HepG2 (cell line): ENCODE data around the gene CABP4. TPM values are rescaled to one million over a fixed set of nuclear protein-coding genes. Genes with fewer than 3 reads are reported as not detected.

Experiments used
- DPF2 ChIP-seq: sonication (generic); formaldehyde crosslinking; IDR thresholded peaks from 2 replicates; pipeline ENCODE4 v1.4.0; 2020; ENCODE audit warnings: mild to moderate bottlenecking, low read depth, missing genetic modification reagents, borderline replicate concordance
- EED ChIP-seq: sonication (generic); formaldehyde crosslinking; IDR thresholded peaks from 2 replicates; pipeline ENCODE4 v1.5.0; 2020; ENCODE audit warnings: mild to moderate bottlenecking, missing genetic modification reagents
- HNRNPLL ChIP-seq: fragments of 200-400 bp; formaldehyde crosslinking; IDR thresholded peaks from 2 replicates; pipeline ENCODE4 v1.6.1; 2017; ENCODE audit warnings: mild to moderate bottlenecking, low read depth, low read length; ENCODE audit not compliant: poor library complexity, severe bottlenecking
- IKZF4 ChIP-seq: sonication (generic); formaldehyde crosslinking; IDR thresholded peaks from 2 replicates; pipeline ENCODE4 v1.5.1; 2020; ENCODE audit warnings: borderline replicate concordance, mild to moderate bottlenecking, low read depth, missing genetic modification reagents; ENCODE audit errors: not compliant biosample characterization
- POLR2G ChIP-seq: fragments of 200-400 bp; formaldehyde crosslinking; IDR thresholded peaks from 2 replicates; pipeline ENCODE4 v1.6.1; 2018; ENCODE audit warnings: mild to moderate bottlenecking, low read depth, low read length, moderate library complexity
- TBX2 ChIP-seq: sonication (generic); formaldehyde crosslinking; IDR thresholded peaks from 2 replicates; pipeline ENCODE4 v1.5.0; 2020; ENCODE audit warnings: missing genetic modification reagents, mild to moderate bottlenecking, borderline replicate concordance
- ZBTB7A ChIP-seq: sonication (generic); formaldehyde crosslinking; IDR thresholded peaks from 2 replicates; pipeline ENCODE4 v1.8.0; 2022; ENCODE audit warnings: mild to moderate bottlenecking, missing genetic modification reagents
- ZNF557 ChIP-seq: sonication (generic); formaldehyde crosslinking; IDR thresholded peaks from 2 replicates; pipeline ENCODE4 v1.4.0; 2020; ENCODE audit warnings: missing genetic modification reagents
- ZNF577 ChIP-seq: sonication (generic); formaldehyde crosslinking; IDR thresholded peaks from 2 replicates; pipeline ENCODE4 v1.4.0; 2020; ENCODE audit warnings: mild to moderate bottlenecking, low read depth, missing genetic modification reagents, borderline replicate concordance
- ZNF607 ChIP-seq: sonication (generic); formaldehyde crosslinking; IDR thresholded peaks from 2 replicates; pipeline ENCODE4 v1.5.1; 2020; ENCODE audit warnings: missing genetic modification reagents, mild to moderate bottlenecking, borderline replicate concordance
- ZNF720 ChIP-seq: sonication (generic); formaldehyde crosslinking; IDR thresholded peaks from 2 replicates; pipeline ENCODE4 v1.4.0; 2020; ENCODE audit warnings: missing genetic modification reagents
- ZNF761 ChIP-seq: sonication (generic); formaldehyde crosslinking; conservative IDR thresholded peaks from 2 replicates; pipeline ENCODE4 v1.4.0; 2020; ENCODE audit warnings: mild to moderate bottlenecking, missing genetic modification reagents
- polyA plus RNA-seq, 8 experiments: library from polyadenylated mRNA; depleted of rRNA in 3 of 8; stranded (reverse) in 7 of 8; unstranded in 1 of 8; fragments of >200 nt; fragmentation: Illumina TruSeq in 4 of 8; extraction: Trizol in 4 of 8; gene quantifications; 2 replicates each; pipeline versions ENCODE4 v1.2.1 to v1.2.3, GENCODE V29; 2011 to 2016; ENCODE audit warnings: low read depth in 4 of 8, missing spikeins in 1 of 8, mixed read lengths in 1 of 8; ENCODE audit not compliant: insufficient read depth in 1 of 8
- total RNA-seq, 5 experiments: library from RNA; depleted of rRNA; stranded (reverse); fragments of >200 nt; fragmentation: Illumina TruSeq; extraction: Trizol; gene quantifications; 2 replicates each; pipeline ENCODE4 v1.2.3, GENCODE V29; 2016; ENCODE audit warnings: low read depth in 1 of 5
- TF ChIP-seq, protein P1 (sequence below): sonication (generic); formaldehyde crosslinking; IDR thresholded peaks from 2 replicates; pipeline ENCODE4 v1.4.0; 2020; ENCODE audit warnings: missing genetic modification reagents
- TF ChIP-seq, protein P2 (sequence below): sonication (generic); formaldehyde crosslinking; IDR thresholded peaks from 2 replicates; pipeline ENCODE4 v1.5.0; 2020; ENCODE audit warnings: mild to moderate bottlenecking, missing genetic modification reagents, borderline replicate concordance
- TF ChIP-seq, protein P3 (sequence below): sonication (generic); formaldehyde crosslinking; IDR thresholded peaks from 2 replicates; pipeline ENCODE4 v1.4.0; 2020; ENCODE audit warnings: missing genetic modification reagents
- TF ChIP-seq, protein P4 (sequence below): sonication (generic); formaldehyde crosslinking; IDR thresholded peaks from 2 replicates; pipeline ENCODE4 v1.9.0; 2022; ENCODE audit warnings: missing genetic modification reagents, mild to moderate bottlenecking, borderline replicate concordance
- TF ChIP-seq, protein P5 (sequence below): sonication (generic); formaldehyde crosslinking; IDR thresholded peaks from 2 replicates; pipeline ENCODE4 v1.5.0; 2020; ENCODE audit warnings: missing genetic modification reagents
- TF ChIP-seq, protein P6 (sequence below): sonication (generic); formaldehyde crosslinking; IDR thresholded peaks from 2 replicates; pipeline ENCODE4 v1.4.0; 2020; ENCODE audit warnings: mild to moderate bottlenecking, missing genetic modification reagents
- TF ChIP-seq, protein P7 (sequence below): sonication (generic); formaldehyde crosslinking; IDR thresholded peaks from 2 replicates; pipeline ENCODE4 v1.4.0; 2020; ENCODE audit warnings: mild to moderate bottlenecking, low read depth, missing genetic modification reagents

The CABP4 gene
- total and polyA plus RNA-seq, 2 of the 13 experiments (the other 11 are each of a cell fraction or from before 2014, with no cell fraction given): not detected

DNA sequence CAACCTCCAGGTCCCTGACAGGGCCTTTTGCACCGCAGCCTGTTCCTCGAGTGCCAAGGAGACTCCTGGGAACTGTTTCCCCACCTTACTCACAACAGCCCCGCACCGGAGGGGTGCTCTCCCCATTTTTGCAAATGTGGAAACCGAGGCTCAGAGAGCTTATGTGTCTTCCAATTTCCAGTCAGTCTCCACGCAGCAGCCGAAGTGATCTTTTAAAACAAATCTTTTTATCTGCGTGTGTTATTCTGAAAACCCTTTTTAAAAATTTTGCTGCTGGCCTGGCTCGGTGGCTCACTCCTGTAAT, 14.3 kb downstream of the CABP4 start (continued):
- TF ChIP-seq, protein P1, sequence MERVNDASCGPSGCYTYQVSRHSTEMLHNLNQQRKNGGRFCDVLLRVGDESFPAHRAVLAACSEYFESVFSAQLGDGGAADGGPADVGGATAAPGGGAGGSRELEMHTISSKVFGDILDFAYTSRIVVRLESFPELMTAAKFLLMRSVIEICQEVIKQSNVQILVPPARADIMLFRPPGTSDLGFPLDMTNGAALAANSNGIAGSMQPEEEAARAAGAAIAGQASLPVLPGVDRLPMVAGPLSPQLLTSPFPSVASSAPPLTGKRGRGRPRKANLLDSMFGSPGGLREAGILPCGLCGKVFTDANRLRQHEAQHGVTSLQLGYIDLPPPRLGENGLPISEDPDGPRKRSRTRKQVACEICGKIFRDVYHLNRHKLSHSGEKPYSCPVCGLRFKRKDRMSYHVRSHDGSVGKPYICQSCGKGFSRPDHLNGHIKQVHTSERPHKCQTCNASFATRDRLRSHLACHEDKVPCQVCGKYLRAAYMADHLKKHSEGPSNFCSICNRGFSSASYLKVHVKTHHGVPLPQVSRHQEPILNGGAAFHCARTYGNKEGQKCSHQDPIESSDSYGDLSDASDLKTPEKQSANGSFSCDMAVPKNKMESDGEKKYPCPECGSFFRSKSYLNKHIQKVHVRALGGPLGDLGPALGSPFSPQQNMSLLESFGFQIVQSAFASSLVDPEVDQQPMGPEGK (CRISPR knock-in tag): no peak
- TF ChIP-seq, protein P2, sequence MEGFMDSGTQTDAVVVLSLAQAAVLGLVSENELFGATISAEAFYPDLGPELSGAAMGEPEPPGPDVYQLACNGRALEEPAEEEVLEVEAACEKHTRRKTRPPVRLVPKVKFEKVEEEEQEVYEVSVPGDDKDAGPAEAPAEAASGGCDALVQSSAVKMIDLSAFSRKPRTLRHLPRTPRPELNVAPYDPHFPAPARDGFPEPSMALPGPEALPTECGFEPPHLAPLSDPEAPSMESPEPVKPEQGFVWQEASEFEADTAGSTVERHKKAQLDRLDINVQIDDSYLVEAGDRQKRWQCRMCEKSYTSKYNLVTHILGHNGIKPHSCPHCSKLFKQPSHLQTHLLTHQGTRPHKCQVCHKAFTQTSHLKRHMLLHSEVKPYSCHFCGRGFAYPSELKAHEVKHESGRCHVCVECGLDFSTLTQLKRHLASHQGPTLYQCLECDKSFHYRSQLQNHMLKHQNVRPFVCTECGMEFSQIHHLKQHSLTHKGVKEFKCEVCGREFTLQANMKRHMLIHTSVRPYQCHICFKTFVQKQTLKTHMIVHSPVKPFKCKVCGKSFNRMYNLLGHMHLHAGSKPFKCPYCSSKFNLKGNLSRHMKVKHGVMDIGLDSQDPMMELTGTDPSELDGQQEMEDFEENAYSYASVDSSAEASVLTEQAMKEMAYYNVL (CRISPR knock-in tag): peak; percentile 3; the same call in 1 of the 2 replicates
- TF ChIP-seq IKZF4 (CRISPR knock-in tag) (no peak), POLR2G (no peak), DPF2 (CRISPR knock-in tag) (no peak), ZNF577 (no peak), ZNF557 (0 out of 2 replicates have a peak, but pooled peaks have one; percentile 8), ZNF720 (CRISPR knock-in tag) (no peak), ZNF607 (no peak), ZNF761 (CRISPR knock-in tag) (0 out of 2 replicates have a peak, but pooled peaks have one; percentile 12), HNRNPLL (no peak), TBX2 (CRISPR knock-in tag) (0 out of 2 replicates have a peak, but pooled peaks have one; percentile 47), ZBTB7A (0 out of 2 replicates have a peak, but pooled peaks have one; percentile 2), EED (0 out of 2 replicates have a peak, but pooled peaks have one; percentile 40)
- TF ChIP-seq, protein P3, sequence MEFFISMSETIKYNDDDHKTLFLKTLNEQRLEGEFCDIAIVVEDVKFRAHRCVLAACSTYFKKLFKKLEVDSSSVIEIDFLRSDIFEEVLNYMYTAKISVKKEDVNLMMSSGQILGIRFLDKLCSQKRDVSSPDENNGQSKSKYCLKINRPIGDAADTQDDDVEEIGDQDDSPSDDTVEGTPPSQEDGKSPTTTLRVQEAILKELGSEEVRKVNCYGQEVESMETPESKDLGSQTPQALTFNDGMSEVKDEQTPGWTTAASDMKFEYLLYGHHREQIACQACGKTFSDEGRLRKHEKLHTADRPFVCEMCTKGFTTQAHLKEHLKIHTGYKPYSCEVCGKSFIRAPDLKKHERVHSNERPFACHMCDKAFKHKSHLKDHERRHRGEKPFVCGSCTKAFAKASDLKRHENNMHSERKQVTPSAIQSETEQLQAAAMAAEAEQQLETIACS (CRISPR knock-in tag): no peak
- TF ChIP-seq, protein P4, sequence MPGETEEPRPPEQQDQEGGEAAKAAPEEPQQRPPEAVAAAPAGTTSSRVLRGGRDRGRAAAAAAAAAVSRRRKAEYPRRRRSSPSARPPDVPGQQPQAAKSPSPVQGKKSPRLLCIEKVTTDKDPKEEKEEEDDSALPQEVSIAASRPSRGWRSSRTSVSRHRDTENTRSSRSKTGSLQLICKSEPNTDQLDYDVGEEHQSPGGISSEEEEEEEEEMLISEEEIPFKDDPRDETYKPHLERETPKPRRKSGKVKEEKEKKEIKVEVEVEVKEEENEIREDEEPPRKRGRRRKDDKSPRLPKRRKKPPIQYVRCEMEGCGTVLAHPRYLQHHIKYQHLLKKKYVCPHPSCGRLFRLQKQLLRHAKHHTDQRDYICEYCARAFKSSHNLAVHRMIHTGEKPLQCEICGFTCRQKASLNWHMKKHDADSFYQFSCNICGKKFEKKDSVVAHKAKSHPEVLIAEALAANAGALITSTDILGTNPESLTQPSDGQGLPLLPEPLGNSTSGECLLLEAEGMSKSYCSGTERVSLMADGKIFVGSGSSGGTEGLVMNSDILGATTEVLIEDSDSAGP (CRISPR knock-in tag): no peak
- TF ChIP-seq, protein P5, sequence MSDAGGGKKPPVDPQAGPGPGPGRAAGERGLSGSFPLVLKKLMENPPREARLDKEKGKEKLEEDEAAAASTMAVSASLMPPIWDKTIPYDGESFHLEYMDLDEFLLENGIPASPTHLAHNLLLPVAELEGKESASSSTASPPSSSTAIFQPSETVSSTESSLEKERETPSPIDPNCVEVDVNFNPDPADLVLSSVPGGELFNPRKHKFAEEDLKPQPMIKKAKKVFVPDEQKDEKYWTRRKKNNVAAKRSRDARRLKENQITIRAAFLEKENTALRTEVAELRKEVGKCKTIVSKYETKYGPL (CRISPR knock-in tag): no peak
- TF ChIP-seq, protein P6, sequence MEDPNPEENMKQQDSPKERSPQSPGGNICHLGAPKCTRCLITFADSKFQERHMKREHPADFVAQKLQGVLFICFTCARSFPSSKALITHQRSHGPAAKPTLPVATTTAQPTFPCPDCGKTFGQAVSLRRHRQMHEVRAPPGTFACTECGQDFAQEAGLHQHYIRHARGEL (CRISPR knock-in tag): no peak
- TF ChIP-seq, protein P7, sequence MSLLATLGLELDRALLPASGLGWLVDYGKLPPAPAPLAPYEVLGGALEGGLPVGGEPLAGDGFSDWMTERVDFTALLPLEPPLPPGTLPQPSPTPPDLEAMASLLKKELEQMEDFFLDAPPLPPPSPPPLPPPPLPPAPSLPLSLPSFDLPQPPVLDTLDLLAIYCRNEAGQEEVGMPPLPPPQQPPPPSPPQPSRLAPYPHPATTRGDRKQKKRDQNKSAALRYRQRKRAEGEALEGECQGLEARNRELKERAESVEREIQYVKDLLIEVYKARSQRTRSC (CRISPR knock-in tag): no peak
